ENCODE data around the gene TSPAN11.

Gene TSPAN11

DNA sequence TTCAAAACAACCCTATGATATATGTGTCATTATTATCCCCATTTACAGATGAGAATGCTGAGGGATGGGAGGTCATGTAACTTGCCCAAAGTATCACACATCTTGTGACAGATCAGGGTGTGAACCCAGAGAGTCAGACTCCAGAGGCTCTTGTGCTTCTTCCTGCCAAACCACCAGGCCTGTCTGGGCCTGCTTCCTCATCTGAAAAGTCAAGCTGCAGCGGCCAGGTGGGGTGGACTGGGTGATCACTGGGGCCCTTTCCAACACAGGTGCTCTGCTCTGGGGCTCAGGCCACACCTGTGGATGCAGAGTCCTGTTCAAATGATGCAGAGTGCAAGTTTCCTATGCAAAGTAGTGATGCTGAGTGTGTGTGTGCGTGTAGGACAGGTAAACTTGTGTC lies 26.7 kb downstream of the TSPAN11 start:
- Histone ChIP-seq H3K9me3 (ENCODE audit: insufficient read depth, low read depth, low read length) (no peaks in the 10 kb centered on the region), H3K4me2 (ENCODE audit: low read depth, low read length, poor library complexity, severe bottlenecking) (no peak overlapping the region)
- TF ChIP-seq, protein P1, sequence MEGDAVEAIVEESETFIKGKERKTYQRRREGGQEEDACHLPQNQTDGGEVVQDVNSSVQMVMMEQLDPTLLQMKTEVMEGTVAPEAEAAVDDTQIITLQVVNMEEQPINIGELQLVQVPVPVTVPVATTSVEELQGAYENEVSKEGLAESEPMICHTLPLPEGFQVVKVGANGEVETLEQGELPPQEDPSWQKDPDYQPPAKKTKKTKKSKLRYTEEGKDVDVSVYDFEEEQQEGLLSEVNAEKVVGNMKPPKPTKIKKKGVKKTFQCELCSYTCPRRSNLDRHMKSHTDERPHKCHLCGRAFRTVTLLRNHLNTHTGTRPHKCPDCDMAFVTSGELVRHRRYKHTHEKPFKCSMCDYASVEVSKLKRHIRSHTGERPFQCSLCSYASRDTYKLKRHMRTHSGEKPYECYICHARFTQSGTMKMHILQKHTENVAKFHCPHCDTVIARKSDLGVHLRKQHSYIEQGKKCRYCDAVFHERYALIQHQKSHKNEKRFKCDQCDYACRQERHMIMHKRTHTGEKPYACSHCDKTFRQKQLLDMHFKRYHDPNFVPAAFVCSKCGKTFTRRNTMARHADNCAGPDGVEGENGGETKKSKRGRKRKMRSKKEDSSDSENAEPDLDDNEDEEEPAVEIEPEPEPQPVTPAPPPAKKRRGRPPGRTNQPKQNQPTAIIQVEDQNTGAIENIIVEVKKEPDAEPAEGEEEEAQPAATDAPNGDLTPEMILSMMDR (conservative IDR thresholded peaks at IDR 0.05; ENCODE audit: low read length), result no peak
- TF ChIP-seq EZH2phosphoT487 (IDR thresholded peaks at IDR 0.05; ENCODE audit: borderline replicate concordance), result no peak

DNA sequence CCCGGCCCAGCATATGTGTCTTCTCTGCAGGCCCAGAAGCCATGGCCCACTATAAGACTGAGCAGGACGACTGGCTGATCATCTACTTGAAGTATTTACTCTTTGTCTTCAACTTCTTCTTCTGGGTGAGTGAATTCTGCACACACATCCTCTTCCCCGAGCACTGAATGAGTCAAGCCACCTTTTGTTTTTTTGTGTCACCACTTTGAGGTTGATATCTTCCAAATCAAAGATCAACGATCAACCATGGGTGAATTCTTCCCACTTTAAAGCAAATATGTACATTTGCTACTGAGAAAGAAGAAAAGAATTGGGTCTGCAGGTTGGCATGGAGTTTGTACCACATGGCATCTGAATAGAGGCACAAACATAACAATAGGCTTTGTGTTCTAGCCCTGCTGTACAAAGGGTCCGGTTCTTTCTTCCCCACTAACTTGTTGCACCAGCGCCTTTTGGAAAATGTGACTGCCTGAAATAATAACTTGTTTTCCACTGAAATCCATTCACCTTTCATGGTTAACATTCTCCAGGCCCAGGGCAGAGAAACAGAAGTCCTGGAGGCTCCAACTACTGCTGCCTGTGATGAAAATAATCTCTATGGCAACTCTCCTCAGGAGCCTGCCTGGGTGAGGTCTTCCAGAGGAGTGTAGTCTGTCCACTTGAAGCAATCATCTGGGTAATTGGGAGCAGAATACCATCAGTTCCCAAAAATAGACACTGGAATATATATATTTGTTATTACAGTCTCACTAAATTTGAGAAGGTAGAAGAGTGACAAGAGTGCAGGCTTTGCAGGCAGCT lies 27.6 kb downstream of the TSPAN11 start:
- no peak overlapping the region for H3K4me2 ChIP-seq (ENCODE audit: low read depth, low read length, poor library complexity, severe bottlenecking)
- H3K79me2 ChIP-seq (ENCODE audit: insufficient read depth, low read length), result no peaks in the 10 kb centered on the region
- no peaks in the 10 kb centered on the region for H3K9me2 ChIP-seq (replicated peaks; ENCODE audit: low read depth, low read length)
- H3K27me3 ChIP-seq (ENCODE audit: insufficient read depth, low read length, poor library complexity, severe bottlenecking), result no peaks in the 10 kb centered on the region
- no peaks in the 10 kb centered on the region for H3K36me3 ChIP-seq (ENCODE audit: insufficient read depth, low read length)
- H4K20me1 ChIP-seq (ENCODE audit: insufficient read depth, low read length, poor library complexity, severe bottlenecking), result no peaks in the 10 kb centered on the region
- no peaks in the 10 kb centered on the region for H3K9me3 ChIP-seq (ENCODE audit: insufficient read depth, low read depth, low read length)
- H3K9ac ChIP-seq (ENCODE audit: low read depth, low read length, poor library complexity, severe bottlenecking), result no peak overlapping the region
- H3F3A ChIP-seq (ENCODE audit: low read depth), result no peaks in the 10 kb centered on the region
- H3K4me1 ChIP-seq (ENCODE audit: insufficient read depth, low read length, poor library complexity, severe bottlenecking), result no peaks in the 10 kb centered on the region
- H3K4me3 ChIP-seq (ENCODE audit: low read length, poor library complexity, severe bottlenecking), result no peak overlapping the region
- TF ChIP-seq, protein P1 (conservative IDR thresholded peaks at IDR 0.05; ENCODE audit: low read length), result no peak
- TF ChIP-seq EZH2phosphoT487 (IDR thresholded peaks at IDR 0.05; ENCODE audit: borderline replicate concordance), result no peak
- H2AFZ ChIP-seq (ENCODE audit: low read length), result no peak overlapping the region

More for the DNA sequence above, 26.7 kb downstream of the TSPAN11 start:
- Histone ChIP-seq H3K9ac (ENCODE audit: low read depth, low read length, poor library complexity, severe bottlenecking) (no peak overlapping the region), H3K4me1 (ENCODE audit: insufficient read depth, low read length, poor library complexity, severe bottlenecking) (no peaks in the 10 kb centered on the region), H3K36me3 (ENCODE audit: insufficient read depth, low read length) (no peaks in the 10 kb centered on the region), H3K79me2 (ENCODE audit: insufficient read depth, low read length) (no peaks in the 10 kb centered on the region), H3F3A (ENCODE audit: low read depth) (no peaks in the 10 kb centered on the region), H2AFZ (ENCODE audit: low read length) (no peak overlapping the region), H3K27me3 (ENCODE audit: insufficient read depth, low read length, poor library complexity, severe bottlenecking) (no peaks in the 10 kb centered on the region), H3K9me2 (replicated peaks; ENCODE audit: low read depth, low read length) (no peaks in the 10 kb centered on the region), H3K4me3 (ENCODE audit: low read length, poor library complexity, severe bottlenecking) (no peak overlapping the region), H4K20me1 (ENCODE audit: insufficient read depth, low read length, poor library complexity, severe bottlenecking) (no peaks in the 10 kb centered on the region)

GRCh38 chr12:30955214-30955613 lies 28.7 kb downstream of the TSPAN11 start:
- no peaks in the 10 kb centered on the region for H3K27me3 ChIP-seq (ENCODE audit: insufficient read depth, low read length, poor library complexity, severe bottlenecking)
- no peak overlapping the region for H3K9ac ChIP-seq (ENCODE audit: low read depth, low read length, poor library complexity, severe bottlenecking)
- no peaks in the 10 kb centered on the region for H3K4me1 ChIP-seq (ENCODE audit: insufficient read depth, low read length, poor library complexity, severe bottlenecking)
- no peak overlapping the region for H3K4me2 ChIP-seq (ENCODE audit: low read depth, low read length, poor library complexity, severe bottlenecking)
- H3K36me3 ChIP-seq (ENCODE audit: insufficient read depth, low read length), result no peaks in the 10 kb centered on the region
- H4K20me1 ChIP-seq (ENCODE audit: insufficient read depth, low read length, poor library complexity, severe bottlenecking), result no peaks in the 10 kb centered on the region
- TF ChIP-seq, protein P1 (conservative IDR thresholded peaks at IDR 0.05; ENCODE audit: low read length), result no peak
- no peak for TF ChIP-seq EZH2phosphoT487 (IDR thresholded peaks at IDR 0.05; ENCODE audit: borderline replicate concordance)
- no peak overlapping the region for H3K4me3 ChIP-seq (ENCODE audit: low read length, poor library complexity, severe bottlenecking)
- no peaks in the 10 kb centered on the region for H3K79me2 ChIP-seq (ENCODE audit: insufficient read depth, low read length)
- no peaks in the 10 kb centered on the region for H3F3A ChIP-seq (ENCODE audit: low read depth)
- no peak overlapping the region for H2AFZ ChIP-seq (ENCODE audit: low read length)
- no peaks in the 10 kb centered on the region for H3K9me3 ChIP-seq (ENCODE audit: insufficient read depth, low read depth, low read length)
- H3K9me2 ChIP-seq (replicated peaks; ENCODE audit: low read depth, low read length), result no peaks in the 10 kb centered on the region
